ENCODE data around the gene SBF2. TPM values are rescaled to one million over a fixed set of nuclear protein-coding genes. Genes with fewer than 3 reads are reported as not detected.

Gene SBF2
- total RNA-seq (10 to 100 TPM; 68.8 to 74.2 TPM), polyA plus RNA-seq (ENCODE audit: insufficient read length in 2 of 2) (10 to 100 TPM; 50.3 to 53.8 TPM)
- long read RNA-seq, donor 1, full-length matches to known transcripts = 3 of 3 reads
- long read RNA-seq, donor 1, partial matches to known transcripts = 0 of 3 reads
- long read RNA-seq, donor 1, other reads (novel, unspliced or antisense) = 0 of 3 reads
- long read RNA-seq, donor 2, partial matches to known transcripts = 0 of 1 reads
- long read RNA-seq, donor 2, other reads (novel, unspliced or antisense) = 0 of 1 reads
- long read RNA-seq, donor 3 = 0 reads
- long read RNA-seq, donor 4, full-length matches to known transcripts = 3 of 3 reads
- long read RNA-seq, donor 4, partial matches to known transcripts = 0 of 3 reads
- long read RNA-seq, donor 4, other reads (novel, unspliced or antisense) = 0 of 3 reads

- peaks cover 15% of the 10 kb centered on the region for H3K4me1 ChIP-seq (ENCODE audit: control insufficient read depth, insufficient read depth, low read length)
- DNase-seq (ENCODE audit: low read depth in 4 of 6, low spot score in 6 of 6) = peak in 4 of 6 donors; percentile 59 to 96 (median 84)
- H3K9me3 ChIP-seq (ENCODE audit: control insufficient read depth, insufficient read depth, low read length) = no peaks in the 10 kb centered on the region
- H3K36me3 ChIP-seq (ENCODE audit: control insufficient read depth, insufficient read depth, low read length) = peaks cover 12% of the 10 kb centered on the region
- peak within 1 kb of the TSS; percentile 72 for H3K4me3 ChIP-seq (ENCODE audit: low read depth, low read length)
- WGBS (ENCODE audit: insufficient coverage) = under 1% methylated on average over 81 of the region's 81 CpGs
- H3K27me3 ChIP-seq (ENCODE audit: control insufficient read depth, insufficient read depth, low read length) = peaks cover 6% of the 10 kb centered on the region
- H3K27ac ChIP-seq (ENCODE audit: low read depth, low read length) = peak within 1 kb of the TSS; percentile 82
Measured at GRCh38 chr11:10293423-10294289, at the start of gene SBF2. Gene SBF2 (minus strand): TSS chr11:10294219. CDS start chr11:10294069, 150 bp downstream.

- no peaks in the 10 kb centered on the region for H3K9me3 ChIP-seq (ENCODE audit: control insufficient read depth, insufficient read depth, low read length)
- H3K4me3 ChIP-seq (ENCODE audit: low read depth, low read length) = no peak overlapping the region
- H3K27me3 ChIP-seq (ENCODE audit: control insufficient read depth, insufficient read depth, low read length) = no peaks in the 10 kb centered on the region
- no peaks in the 10 kb centered on the region for H3K4me1 ChIP-seq (ENCODE audit: control insufficient read depth, insufficient read depth, low read length)
- no peaks in the 10 kb centered on the region for H3K36me3 ChIP-seq (ENCODE audit: control insufficient read depth, insufficient read depth, low read length)
- DNase-seq (ENCODE audit: low read depth in 4 of 6, low spot score in 6 of 6) = no peak
- no peak overlapping the region for H3K27ac ChIP-seq (ENCODE audit: low read depth, low read length)
Measured at GRCh38 chr11:10338287-10338686, 44.3 kb upstream of the SBF2 start.

GRCh38 chr11:10333490-10333889 is 39.5 kb upstream of the SBF2 start:
- Histone ChIP-seq H3K4me3 (ENCODE audit: low read depth, low read length) (no peak overlapping the region), H3K4me1 (ENCODE audit: control insufficient read depth, insufficient read depth, low read length) (no peaks in the 10 kb centered on the region), H3K27me3 (ENCODE audit: control insufficient read depth, insufficient read depth, low read length) (no peaks in the 10 kb centered on the region), H3K9me3 (ENCODE audit: control insufficient read depth, insufficient read depth, low read length) (no peaks in the 10 kb centered on the region), H3K27ac (ENCODE audit: low read depth, low read length) (no peak overlapping the region), H3K36me3 (ENCODE audit: control insufficient read depth, insufficient read depth, low read length) (no peaks in the 10 kb centered on the region)
- WGBS (ENCODE audit: insufficient coverage) = no CpG with 5 or more reads among the region's 1 CpG
- no peak for DNase-seq (ENCODE audit: low read depth in 4 of 6, low spot score in 6 of 6)

GRCh38 chr11:10331548-10332289 is 37.7 kb upstream of the SBF2 start:
- Histone ChIP-seq H3K36me3 (ENCODE audit: control insufficient read depth, insufficient read depth, low read length) (no peaks in the 10 kb centered on the region), H3K27me3 (ENCODE audit: control insufficient read depth, insufficient read depth, low read length) (no peaks in the 10 kb centered on the region), H3K9me3 (ENCODE audit: control insufficient read depth, insufficient read depth, low read length) (no peaks in the 10 kb centered on the region), H3K27ac (ENCODE audit: low read depth, low read length) (no peak overlapping the region), H3K4me3 (ENCODE audit: low read depth, low read length) (no peak overlapping the region), H3K4me1 (ENCODE audit: control insufficient read depth, insufficient read depth, low read length) (no peaks in the 10 kb centered on the region)
- 100% methylated on average over 3 of the region's 6 CpGs for WGBS (ENCODE audit: insufficient coverage)
- no peak for DNase-seq (ENCODE audit: low read depth in 4 of 6, low spot score in 6 of 6)

- no CpG with 5 or more reads among the region's 2 CpGs for WGBS (ENCODE audit: insufficient coverage)
- DNase-seq (ENCODE audit: low read depth in 4 of 6, low spot score in 6 of 6) = no peak
- Histone ChIP-seq H3K27ac (ENCODE audit: low read depth, low read length) (no peak overlapping the region), H3K4me3 (ENCODE audit: low read depth, low read length) (no peak overlapping the region), H3K36me3 (ENCODE audit: control insufficient read depth, insufficient read depth, low read length) (no peaks in the 10 kb centered on the region), H3K27me3 (ENCODE audit: control insufficient read depth, insufficient read depth, low read length) (no peaks in the 10 kb centered on the region), H3K9me3 (ENCODE audit: control insufficient read depth, insufficient read depth, low read length) (no peaks in the 10 kb centered on the region), H3K4me1 (ENCODE audit: control insufficient read depth, insufficient read depth, low read length) (no peaks in the 10 kb centered on the region)
Measured at GRCh38 chr11:10329935-10330334, 35.9 kb upstream of the SBF2 start.

- Histone ChIP-seq H3K36me3 (ENCODE audit: control insufficient read depth, insufficient read depth, low read length) (no peaks in the 10 kb centered on the region), H3K27me3 (ENCODE audit: control insufficient read depth, insufficient read depth, low read length) (no peaks in the 10 kb centered on the region), H3K27ac (ENCODE audit: low read depth, low read length) (no peak overlapping the region), H3K4me1 (ENCODE audit: control insufficient read depth, insufficient read depth, low read length) (no peaks in the 10 kb centered on the region), H3K9me3 (ENCODE audit: control insufficient read depth, insufficient read depth, low read length) (no peaks in the 10 kb centered on the region), H3K4me3 (ENCODE audit: low read depth, low read length) (no peak overlapping the region)
- no peak for DNase-seq (ENCODE audit: low read depth in 4 of 6, low spot score in 6 of 6)
- WGBS (ENCODE audit: insufficient coverage) = no CpG with 5 or more reads among the region's 2 CpGs
Measured at GRCh38 chr11:10329356-10329755, 35.3 kb upstream of the SBF2 start.

- WGBS (ENCODE audit: insufficient coverage) = 80% methylated on average over 1 of the region's 3 CpGs
- H3K9me3 ChIP-seq (ENCODE audit: control insufficient read depth, insufficient read depth, low read length) = no peaks in the 10 kb centered on the region
- no peak for DNase-seq (ENCODE audit: low read depth in 4 of 6, low spot score in 6 of 6)
- no peaks in the 10 kb centered on the region for H3K27me3 ChIP-seq (ENCODE audit: control insufficient read depth, insufficient read depth, low read length)
- H3K36me3 ChIP-seq (ENCODE audit: control insufficient read depth, insufficient read depth, low read length) = no peaks in the 10 kb centered on the region
- peak overlapping the region; percentile 33 for H3K27ac ChIP-seq (ENCODE audit: low read depth, low read length)
- no peaks in the 10 kb centered on the region for H3K4me1 ChIP-seq (ENCODE audit: control insufficient read depth, insufficient read depth, low read length)
- no peak overlapping the region for H3K4me3 ChIP-seq (ENCODE audit: low read depth, low read length)
Measured at GRCh38 chr11:10328314-10329098, 34.5 kb upstream of the SBF2 start.

- Histone ChIP-seq H3K27me3 (ENCODE audit: control insufficient read depth, insufficient read depth, low read length) (no peaks in the 10 kb centered on the region), H3K27ac (ENCODE audit: low read depth, low read length) (no peak overlapping the region), H3K9me3 (ENCODE audit: control insufficient read depth, insufficient read depth, low read length) (no peaks in the 10 kb centered on the region), H3K4me3 (ENCODE audit: low read depth, low read length) (no peak overlapping the region), H3K36me3 (ENCODE audit: control insufficient read depth, insufficient read depth, low read length) (no peaks in the 10 kb centered on the region), H3K4me1 (ENCODE audit: control insufficient read depth, insufficient read depth, low read length) (peaks cover 7% of the 10 kb centered on the region)
- DNase-seq (ENCODE audit: low read depth in 4 of 6, low spot score in 6 of 6) = no peak
Measured at GRCh38 chr11:10327254-10327653, 33.2 kb upstream of the SBF2 start.

Data from spinal cord (tissue), 10 donors.